H9 (cell line): ENCODE data around the gene WFDC2. TPM values are rescaled to one million over a fixed set of nuclear protein-coding genes. Genes with fewer than 3 reads are reported as not detected.

Experiments
- DNase-seq: peaks from one replicate; pipeline ENCODE4 v3.0.0-alpha.2; 2017
- H2AFZ ChIP-seq: one replicate; pipeline ENCODE4 v1.6.1; 2013; ENCODE audit warnings: mild to moderate bottlenecking, low read length, control low read depth, moderate library complexity
- H2AK5ac ChIP-seq: 2 replicates; pipeline ENCODE4 v1.6.1; 2013; ENCODE audit warnings: low read length, control low read depth, mixed read lengths; ENCODE audit not compliant: insufficient read length
- H2BK120ac ChIP-seq: one replicate; pipeline ENCODE4 v1.6.1; 2013; ENCODE audit warnings: low read depth, mild to moderate bottlenecking, low read length, control low read depth, inconsistent platforms; ENCODE audit not compliant: poor library complexity, severe bottlenecking
- H2BK12ac ChIP-seq: 2 replicates; pipeline ENCODE4 v1.6.1; 2013; ENCODE audit warnings: low read length, control low read depth, mixed read lengths, low read depth; ENCODE audit not compliant: insufficient read length
- H2BK15ac ChIP-seq: 2 replicates; pipeline ENCODE4 v1.6.1; 2013; ENCODE audit warnings: low read depth, low read length, control low read depth
- H2BK20ac ChIP-seq: one replicate; pipeline ENCODE4 v1.6.1; 2013; ENCODE audit warnings: low read depth, mild to moderate bottlenecking, low read length, control low read depth, inconsistent platforms; ENCODE audit not compliant: poor library complexity, severe bottlenecking
- H2BK5ac ChIP-seq: 2 replicates; pipeline ENCODE4 v1.6.1; 2013; ENCODE audit warnings: low read length, control low read depth, mixed read lengths; ENCODE audit not compliant: insufficient read length
- H3K14ac ChIP-seq: 2 replicates; pipeline ENCODE4 v1.6.1; 2013; ENCODE audit warnings: low read length, control low read depth; ENCODE audit not compliant: insufficient read depth
- H3K18ac ChIP-seq: 2 replicates; pipeline ENCODE4 v1.6.1; 2013; ENCODE audit warnings: low read depth, mild to moderate bottlenecking, mixed read lengths, low read length, control low read depth; ENCODE audit not compliant: insufficient read length
- H3K23ac ChIP-seq: 2 replicates; pipeline ENCODE4 v1.6.1; 2013; ENCODE audit warnings: low read length, control low read depth, mixed read lengths, low read depth; ENCODE audit not compliant: insufficient read length
- H3K23me2 ChIP-seq: 2 replicates; pipeline ENCODE4 v1.6.1; 2013; ENCODE audit warnings: low read depth, mild to moderate bottlenecking, mixed read lengths, low read length, control low read depth; ENCODE audit not compliant: insufficient read length, poor library complexity, severe bottlenecking
- H3K27ac ChIP-seq: 2 replicates; pipeline ENCODE4 v1.5.1; 2013; ENCODE audit warnings: low read length, control low read depth, mixed read lengths, low read depth; ENCODE audit not compliant: insufficient read length
- H3K27me3 ChIP-seq: 2 replicates; pipeline ENCODE4 v1.6.1; 2013; ENCODE audit warnings: low read length, control low read depth, inconsistent platforms; ENCODE audit not compliant: insufficient read depth
- H3K4ac ChIP-seq: 2 replicates; pipeline ENCODE4 v1.6.1; 2013; ENCODE audit warnings: low read depth, mild to moderate bottlenecking, control low read depth, inconsistent platforms, low read length, moderate library complexity
- H3K4me1 ChIP-seq: 2 replicates; pipeline ENCODE4 v1.6.1; 2013; ENCODE audit warnings: low read length, control low read depth, inconsistent platforms; ENCODE audit not compliant: insufficient read depth
- H3K4me2 ChIP-seq: 2 replicates; pipeline ENCODE4 v1.6.1; 2013; ENCODE audit warnings: low read length, control low read depth, mixed read lengths; ENCODE audit not compliant: insufficient read length, insufficient read depth
- H3K56ac ChIP-seq: 2 replicates; pipeline ENCODE4 v1.6.1; 2013; ENCODE audit warnings: low read depth, mild to moderate bottlenecking, mixed read lengths, low read length, control low read depth; ENCODE audit not compliant: insufficient read length
- H3K79me1 ChIP-seq: 2 replicates; pipeline ENCODE4 v1.6.1; 2013; ENCODE audit warnings: low read depth, mild to moderate bottlenecking, moderate library complexity, low read length, control low read depth, inconsistent platforms; ENCODE audit not compliant: insufficient read depth, poor library complexity, severe bottlenecking
- H3K79me2 ChIP-seq: 2 replicates; pipeline ENCODE4 v1.6.1; 2013; ENCODE audit warnings: low read length, control low read depth, inconsistent platforms; ENCODE audit not compliant: insufficient read depth
- H3K9ac ChIP-seq: 2 replicates; pipeline ENCODE4 v1.6.1; 2013; ENCODE audit warnings: low read length, control low read depth, mixed read lengths; ENCODE audit not compliant: insufficient read length; ENCODE audit errors: extremely low read depth
- H3K9me3 ChIP-seq: one replicate; pipeline ENCODE4 v1.6.1; 2013; ENCODE audit warnings: low read depth, low read length, inconsistent platforms; ENCODE audit not compliant: control insufficient read depth
- H3T11ph ChIP-seq: one replicate; pipeline ENCODE4 v1.6.1; 2013; ENCODE audit warnings: mild to moderate bottlenecking, low read length, control low read depth, inconsistent platforms
- H4K20me1 ChIP-seq: one replicate; pipeline ENCODE4 v1.6.1; 2013; ENCODE audit not compliant: control insufficient read depth, insufficient read length, insufficient read depth
- H4K5ac ChIP-seq: 2 replicates; pipeline ENCODE4 v1.6.1; 2013; ENCODE audit warnings: low read depth, mild to moderate bottlenecking, mixed read lengths, low read length, control low read depth; ENCODE audit not compliant: insufficient read length
- H4K8ac ChIP-seq: replicated peaks from 2 replicates; pipeline ENCODE4 v1.6.1; 2013; ENCODE audit warnings: low read length, control low read depth, mixed read lengths, low read depth; ENCODE audit not compliant: insufficient read length
- H4K91ac ChIP-seq: 2 replicates; pipeline ENCODE4 v1.6.1; 2013; ENCODE audit warnings: low read depth, mild to moderate bottlenecking, moderate library complexity, mixed read lengths, low read length, control low read depth; ENCODE audit not compliant: insufficient read length
- H3K27ac Mint-ChIP-seq, 3 experiments: 2 replicates in 2 of 3; 3 replicates in 1 of 3; pipeline ENCODE4 v1.8.0; 2020 to 2021; ENCODE audit warnings: mixed read lengths in 3 of 3, mild to moderate bottlenecking in 1 of 3, moderate library complexity in 1 of 3
- H3K27me3 Mint-ChIP-seq: 2 replicates; pipeline ENCODE4 v1.8.0; 2021; ENCODE audit warnings: low read depth, mild to moderate bottlenecking, moderate library complexity, mixed read lengths
- H3K36me3 Mint-ChIP-seq, 3 experiments: 2 replicates in 2 of 3; 3 replicates in 1 of 3; pipeline ENCODE4 v1.8.0; 2020 to 2021; ENCODE audit warnings: low read depth in 3 of 3, mixed read lengths in 3 of 3; ENCODE audit not compliant: insufficient read depth in 1 of 3
- H3K4me1 Mint-ChIP-seq, 2 experiments: 2 replicates each; pipeline ENCODE4 v1.8.0; 2020; ENCODE audit warnings: mixed read lengths in 2 of 2
- H3K4me3 Mint-ChIP-seq, 2 experiments: 2 replicates in 1 of 2; 3 replicates in 1 of 2; pipeline ENCODE4 v1.8.0; 2020 to 2021; ENCODE audit warnings: mild to moderate bottlenecking in 2 of 2, mixed read lengths in 2 of 2, moderate library complexity in 1 of 2
- H3K9me3 Mint-ChIP-seq, 2 experiments: 2 replicates in 1 of 2; 3 replicates in 1 of 2; pipeline ENCODE4 v1.8.0; 2020; ENCODE audit warnings: mild to moderate bottlenecking in 2 of 2, mixed read lengths in 2 of 2, moderate library complexity in 1 of 2
- CTCF ChIP-seq: fragments of 200-600 bp; sonication (generic); conservative IDR thresholded peaks from 3 replicates; pipeline ENCODE4 v1.8.0; 2021; ENCODE audit warnings: antibody characterized with exemption, mild to moderate bottlenecking
- total RNA-seq: library from RNA; stranded (reverse); gene quantifications from 2 replicates; pipeline ENCODE4 v1.2.1, GENCODE V29; 2021

WFDC2 gene
- total RNA-seq, 1 experiment from 2014 or later, result 57.1 TPM

- Histone ChIP-seq H3K4me2 (no peak overlapping the region), H3K79me1 (no peaks in the 10 kb centered on the region), H4K91ac (no peak overlapping the region), H3K23ac (no peak overlapping the region), H2BK20ac (no peak overlapping the region), H4K20me1 (no peaks in the 10 kb centered on the region), H2BK12ac (no peak overlapping the region), H3K18ac (no peak overlapping the region), H2BK15ac (no peak overlapping the region; the same call in 1 of the 2 replicates), H3T11ph (no peak overlapping the region), H2BK120ac (no peak overlapping the region), H3K56ac (no peak overlapping the region), H2AK5ac (no peak overlapping the region), H3K4ac (no peak overlapping the region), H2BK5ac (no peak overlapping the region), H3K23me2 (no peaks in the 10 kb centered on the region), H3K14ac (no peak overlapping the region), H3K9ac (no peak overlapping the region), H3K27ac (no peak overlapping the region), H4K5ac (no peak overlapping the region), H4K8ac (no peak overlapping the region), H3K27me3 (no peaks in the 10 kb centered on the region), H3K79me2 (no peaks in the 10 kb centered on the region), H2AFZ (no peak overlapping the region), H3K4me1 (no peaks in the 10 kb centered on the region; the same call in 1 of the 2 replicates), H3K9me3 (no peaks in the 10 kb centered on the region)
- peaks cover 6% of the 10 kb centered on the region; the same call in 1 of the 2 replicates for H3K27me3 Mint-ChIP-seq
- no peak overlapping the region for H3K4me3 Mint-ChIP-seq
- H3K36me3 Mint-ChIP-seq, result no peaks in the 10 kb centered on the region
- peaks cover 26 to 34% of the 10 kb centered on the region in 2 experiments for H3K4me1 Mint-ChIP-seq
- H3K27ac Mint-ChIP-seq, result no peak overlapping the region; a peak in 1 of 7 replicates
- no peak for DNase-seq
- H3K9me3 Mint-ChIP-seq, result no peaks in the 10 kb centered on the region; a peak in 1 of 5 replicates
- TF ChIP-seq CTCF, result no peak
These were observed 25.5 kb upstream of the WFDC2 start for GRCh38 chr20:45444050-45444449.
